Measurements from ENCODE around the gene PDPN. TPM values are rescaled to one million over a fixed set of nuclear protein-coding genes. Genes with fewer than 3 reads are reported as not detected.
A peak's percentile ranks its signal among the peaks of the same experiment; 100 is the strongest.

PDPN gene
- total RNA-seq, 2 donors from 2014 or later: 29.9 to 43.2 TPM

DNA sequence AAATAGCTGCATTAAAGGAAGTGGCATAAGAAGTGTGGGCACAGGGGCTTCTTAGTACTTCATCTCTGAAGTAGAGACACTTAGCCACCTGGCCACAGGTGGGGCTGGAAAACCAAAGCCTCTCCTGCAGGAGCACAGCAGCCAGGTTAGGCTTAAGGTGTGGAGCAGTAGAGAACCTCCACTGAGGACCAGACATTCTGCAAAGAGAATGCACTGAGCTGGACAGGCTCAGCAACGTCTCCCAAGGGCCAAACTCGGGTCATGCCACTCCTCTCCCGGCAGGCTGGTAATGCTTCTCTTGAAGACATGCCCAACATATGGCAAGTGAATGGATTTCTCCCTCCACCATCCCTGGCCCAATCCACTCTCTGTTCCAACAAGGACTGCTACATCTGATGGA lies 36.8 kb upstream of the PDPN start:
- Histone ChIP-seq H3K4me3 (ENCODE audit: low read length) (no peak overlapping the region), H3K27me3 (ENCODE audit: control insufficient read depth, insufficient read depth, low read length, poor library complexity, severe bottlenecking) (no peaks in the 10 kb centered on the region), H3K9me3 (ENCODE audit: control insufficient read depth, low read length) (no peaks in the 10 kb centered on the region), H3K4me1 (ENCODE audit: control insufficient read depth, insufficient read depth, low read length) (peaks cover 4% of the 10 kb centered on the region), H3K27ac (ENCODE audit: low read depth, low read length) (no peak overlapping the region), H3K9ac (ENCODE audit: extremely low read depth, low read length, poor library complexity, severe bottlenecking) (no peak overlapping the region), H3K36me3 (ENCODE audit: control insufficient read depth, insufficient read depth, low read length) (no peaks in the 10 kb centered on the region)
- H3K27me3 Mint-ChIP-seq (ENCODE audit: insufficient read depth): peaks cover 11% of the 10 kb centered on the region
- no peak overlapping the region for H3K27ac Mint-ChIP-seq
- peak; percentile 18 for DNase-seq
- peaks cover 2% of the 10 kb centered on the region for H3K4me1 Mint-ChIP-seq
- no peaks in the 10 kb centered on the region for H3K36me3 Mint-ChIP-seq (ENCODE audit: low read depth)
- 71 to 80% methylated on average over 3 of the region's 3 CpGs for WGBS, 2 experiments (ENCODE audit: insufficient coverage in 1 of 2, insufficient read length in 1 of 2)
- H3K9me3 Mint-ChIP-seq: no peaks in the 10 kb centered on the region
- H3K4me3 Mint-ChIP-seq: no peak overlapping the region
- TF ChIP-seq, protein P1, sequence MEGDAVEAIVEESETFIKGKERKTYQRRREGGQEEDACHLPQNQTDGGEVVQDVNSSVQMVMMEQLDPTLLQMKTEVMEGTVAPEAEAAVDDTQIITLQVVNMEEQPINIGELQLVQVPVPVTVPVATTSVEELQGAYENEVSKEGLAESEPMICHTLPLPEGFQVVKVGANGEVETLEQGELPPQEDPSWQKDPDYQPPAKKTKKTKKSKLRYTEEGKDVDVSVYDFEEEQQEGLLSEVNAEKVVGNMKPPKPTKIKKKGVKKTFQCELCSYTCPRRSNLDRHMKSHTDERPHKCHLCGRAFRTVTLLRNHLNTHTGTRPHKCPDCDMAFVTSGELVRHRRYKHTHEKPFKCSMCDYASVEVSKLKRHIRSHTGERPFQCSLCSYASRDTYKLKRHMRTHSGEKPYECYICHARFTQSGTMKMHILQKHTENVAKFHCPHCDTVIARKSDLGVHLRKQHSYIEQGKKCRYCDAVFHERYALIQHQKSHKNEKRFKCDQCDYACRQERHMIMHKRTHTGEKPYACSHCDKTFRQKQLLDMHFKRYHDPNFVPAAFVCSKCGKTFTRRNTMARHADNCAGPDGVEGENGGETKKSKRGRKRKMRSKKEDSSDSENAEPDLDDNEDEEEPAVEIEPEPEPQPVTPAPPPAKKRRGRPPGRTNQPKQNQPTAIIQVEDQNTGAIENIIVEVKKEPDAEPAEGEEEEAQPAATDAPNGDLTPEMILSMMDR (conservative IDR thresholded peaks at IDR 0.05): no peak

DNA sequence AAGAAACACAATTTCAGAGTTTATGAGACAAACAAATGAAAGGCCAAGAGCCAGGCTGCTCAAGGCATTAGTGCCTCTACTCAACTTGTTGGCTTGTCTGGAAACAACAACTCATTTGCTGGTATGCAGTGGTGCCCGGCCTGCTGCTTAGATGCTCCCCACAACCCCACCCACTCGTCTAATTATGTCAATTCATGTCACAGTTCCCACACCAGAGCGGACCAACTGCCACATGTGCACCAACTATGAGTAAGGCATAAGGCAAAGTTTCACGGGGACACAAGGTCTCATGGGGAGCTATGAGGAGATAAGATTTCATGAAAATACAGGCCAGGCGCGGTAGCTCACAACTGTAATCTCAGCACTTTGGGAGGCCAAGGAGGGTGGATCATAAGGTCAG lies 35.4 kb upstream of the PDPN start:
- Mint-ChIP-seq H3K9me3 (no peaks in the 10 kb centered on the region), H3K4me3 (no peak overlapping the region), H3K27me3 (ENCODE audit: insufficient read depth) (peaks cover 11% of the 10 kb centered on the region), H3K4me1 (peaks cover 2% of the 10 kb centered on the region), H3K36me3 (ENCODE audit: low read depth) (no peaks in the 10 kb centered on the region), H3K27ac (no peak overlapping the region)
- no peaks in the 10 kb centered on the region for H3K36me3 ChIP-seq (ENCODE audit: control insufficient read depth, insufficient read depth, low read length)
- WGBS, 2 experiments (ENCODE audit: insufficient coverage in 1 of 2, insufficient read length in 1 of 2): 95% methylated on average over 6 of the region's 6 CpGs
- H3K4me1 ChIP-seq (ENCODE audit: control insufficient read depth, insufficient read depth, low read length): peaks cover 4% of the 10 kb centered on the region
- TF ChIP-seq, protein P1 (conservative IDR thresholded peaks at IDR 0.05): no peak
- DNase-seq: no peak
- H3K27ac ChIP-seq (ENCODE audit: low read depth, low read length): no peak overlapping the region
- no peak overlapping the region for H3K4me3 ChIP-seq (ENCODE audit: low read length)
- H3K9me3 ChIP-seq (ENCODE audit: control insufficient read depth, low read length): no peaks in the 10 kb centered on the region
- H3K27me3 ChIP-seq (ENCODE audit: control insufficient read depth, insufficient read depth, low read length, poor library complexity, severe bottlenecking): no peaks in the 10 kb centered on the region
- no peak overlapping the region for H3K9ac ChIP-seq (ENCODE audit: extremely low read depth, low read length, poor library complexity, severe bottlenecking)

DNA sequence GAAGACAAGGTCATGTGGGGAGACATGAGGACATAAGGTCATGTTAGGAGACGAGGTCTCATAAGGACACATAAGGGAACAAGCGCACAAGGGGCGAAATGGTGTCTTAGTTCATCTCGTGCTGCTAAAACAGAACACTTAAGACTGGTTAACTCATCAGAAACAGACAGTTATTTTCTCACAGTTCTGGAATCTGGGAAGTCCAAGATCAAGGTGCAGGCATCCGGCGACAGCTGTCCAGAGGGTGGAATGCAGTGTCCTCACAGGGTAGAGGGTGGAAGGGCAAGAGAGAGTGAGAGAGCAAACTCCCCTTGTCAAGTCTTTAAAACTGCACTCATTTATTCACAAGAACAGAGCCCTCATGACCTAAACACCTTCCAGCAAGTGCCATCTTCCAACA lies 34.6 kb upstream of the PDPN start:
- 88 to 90% methylated on average over 4 to 6 of the region's 6 CpGs for WGBS, 2 experiments (ENCODE audit: insufficient coverage in 1 of 2, insufficient read length in 1 of 2)
- Mint-ChIP-seq H3K4me3 (no peak overlapping the region), H3K4me1 (peaks cover 2% of the 10 kb centered on the region), H3K27me3 (ENCODE audit: insufficient read depth) (peaks cover 11% of the 10 kb centered on the region), H3K27ac (no peak overlapping the region), H3K9me3 (no peaks in the 10 kb centered on the region), H3K36me3 (ENCODE audit: low read depth) (no peaks in the 10 kb centered on the region)
- Histone ChIP-seq H3K36me3 (ENCODE audit: control insufficient read depth, insufficient read depth, low read length) (no peaks in the 10 kb centered on the region), H3K27ac (ENCODE audit: low read depth, low read length) (no peak overlapping the region), H3K4me1 (ENCODE audit: control insufficient read depth, insufficient read depth, low read length) (peaks cover 4% of the 10 kb centered on the region), H3K9me3 (ENCODE audit: control insufficient read depth, low read length) (no peaks in the 10 kb centered on the region), H3K9ac (ENCODE audit: extremely low read depth, low read length, poor library complexity, severe bottlenecking) (no peak overlapping the region), H3K4me3 (ENCODE audit: low read length) (no peak overlapping the region), H3K27me3 (ENCODE audit: control insufficient read depth, insufficient read depth, low read length, poor library complexity, severe bottlenecking) (no peaks in the 10 kb centered on the region)
- TF ChIP-seq, protein P1 (conservative IDR thresholded peaks at IDR 0.05): no peak
- no peak for DNase-seq
